GM21619 (cell line): ENCODE results near the gene ATG14.
"Not testable (repeated sequence)": the region's sequence is repeated elsewhere in the genome, so short reads cannot be mapped to it uniquely, and the experiment has no call there.

Experiments
- ATAC-seq: cut with Tn5 transposase; IDR thresholded peaks from one replicate; pipeline ENCODE4 v1.9.1; 2021; ENCODE audit not compliant: unreplicated experiment

Gene ATG14

DNA sequence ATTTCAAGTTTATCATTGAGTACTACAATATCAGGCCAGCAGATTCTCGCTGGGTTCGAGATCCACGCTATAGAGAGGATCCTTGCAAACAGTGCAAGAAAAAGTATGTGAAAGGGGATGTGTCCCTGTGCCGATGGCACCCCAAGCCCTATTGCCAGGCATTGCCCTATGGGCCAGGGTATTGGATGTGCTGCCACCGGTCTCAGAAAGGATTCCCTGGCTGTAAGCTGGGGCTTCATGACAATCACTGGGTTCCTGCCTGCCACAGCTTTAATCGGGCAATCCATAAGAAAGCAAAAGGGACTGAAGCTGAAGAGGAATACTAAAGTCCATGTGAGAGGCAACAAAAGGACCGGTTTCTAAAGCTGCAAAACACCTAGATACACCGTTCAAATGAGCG, 59.4 kb downstream of the ATG14 start:
- no peak for ATAC-seq

DNA sequence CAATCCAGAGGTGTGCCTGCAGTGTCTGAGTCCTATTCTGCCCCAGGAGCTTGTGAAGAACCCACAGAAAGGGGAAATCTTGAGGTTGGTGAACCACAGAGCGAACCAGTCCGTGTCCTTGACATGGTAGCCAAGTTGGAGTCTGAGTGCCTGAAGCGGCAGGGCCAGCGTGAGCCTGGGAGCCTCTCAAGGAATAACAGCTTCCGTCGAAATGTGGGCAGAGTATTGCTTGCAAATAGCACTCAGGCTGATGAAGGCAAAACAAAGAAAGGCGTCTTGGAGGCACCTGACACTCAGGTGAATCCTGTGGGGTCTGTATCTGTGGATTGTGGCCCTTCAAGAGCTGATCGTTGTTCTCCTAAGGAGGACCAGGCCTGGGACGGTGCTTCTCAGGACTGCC, 60.5 kb downstream of the ATG14 start:
- no peak for ATAC-seq

DNA sequence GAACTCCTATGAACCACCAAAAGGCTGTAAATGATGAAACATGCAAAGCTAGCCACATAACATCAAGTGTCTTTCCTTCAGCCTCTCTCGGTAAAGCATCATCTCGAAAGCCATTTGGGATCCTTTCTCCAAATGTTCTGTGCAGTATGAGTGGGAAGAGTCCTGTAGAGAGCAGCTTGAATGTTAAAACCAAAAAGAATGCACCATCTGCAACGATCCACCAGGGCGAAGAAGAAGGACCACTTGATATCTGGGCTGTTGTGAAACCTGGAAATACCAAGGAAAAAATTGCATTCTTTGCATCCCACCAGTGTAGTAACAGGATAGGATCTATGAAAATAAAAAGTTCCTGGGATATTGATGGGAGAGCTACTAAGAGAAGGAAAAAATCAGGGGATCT, 61.2 kb downstream of the ATG14 start:
- no peak for ATAC-seq

DNA sequence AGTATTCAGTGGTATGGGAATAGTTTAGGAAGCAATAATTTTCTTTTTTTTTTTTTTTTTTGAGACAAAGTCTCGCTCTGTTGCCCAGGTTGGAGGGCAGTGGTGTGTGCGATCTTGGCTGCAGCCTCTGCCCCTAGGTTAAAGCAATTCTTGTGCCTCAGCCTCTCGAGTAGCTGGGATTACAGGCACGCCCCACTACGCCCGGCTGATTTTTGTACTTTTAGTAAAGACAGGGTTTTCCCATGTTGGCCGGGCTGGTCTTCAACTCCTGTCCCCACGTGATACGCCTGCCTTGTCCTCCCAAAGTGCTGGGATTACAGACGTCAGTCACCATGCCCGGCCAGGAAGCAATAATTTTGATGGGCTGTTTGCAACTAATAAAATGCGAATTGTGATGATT, 62.1 kb downstream of the ATG14 start:
- no peak for ATAC-seq

DNA sequence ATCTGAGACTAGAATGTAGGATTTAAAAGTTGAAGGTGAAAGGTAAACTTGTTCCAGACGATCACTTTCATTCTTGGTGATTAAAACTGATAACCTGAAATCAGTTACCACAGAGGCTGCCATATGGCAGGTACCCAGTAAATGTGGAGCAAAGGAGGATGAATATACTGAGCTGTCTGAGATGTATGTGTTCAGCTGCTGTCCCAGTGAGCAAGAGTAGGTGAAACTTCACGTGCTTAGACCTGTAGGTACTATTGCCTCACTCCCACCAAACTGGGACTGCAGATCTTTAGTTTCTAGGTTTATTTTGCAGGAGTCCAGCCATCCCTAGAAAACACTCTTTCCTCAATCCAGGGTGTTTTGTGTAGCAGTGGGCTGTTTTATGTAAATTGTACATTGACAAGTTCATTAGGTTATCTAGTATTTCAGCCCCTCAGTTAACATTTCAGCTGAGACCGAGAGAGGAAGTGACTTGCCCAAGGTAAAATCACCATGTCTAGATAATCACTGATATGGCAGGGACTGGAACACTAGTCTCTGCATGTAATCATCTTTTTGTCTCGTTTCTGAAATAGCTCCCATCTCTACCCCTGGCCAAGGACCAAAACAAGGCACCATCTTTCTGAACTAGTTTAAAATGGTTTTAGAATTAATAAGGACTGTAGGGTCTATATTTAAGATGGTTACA, 62.7 kb downstream of the ATG14 start:
- ATAC-seq: peak; percentile 73

DNA sequence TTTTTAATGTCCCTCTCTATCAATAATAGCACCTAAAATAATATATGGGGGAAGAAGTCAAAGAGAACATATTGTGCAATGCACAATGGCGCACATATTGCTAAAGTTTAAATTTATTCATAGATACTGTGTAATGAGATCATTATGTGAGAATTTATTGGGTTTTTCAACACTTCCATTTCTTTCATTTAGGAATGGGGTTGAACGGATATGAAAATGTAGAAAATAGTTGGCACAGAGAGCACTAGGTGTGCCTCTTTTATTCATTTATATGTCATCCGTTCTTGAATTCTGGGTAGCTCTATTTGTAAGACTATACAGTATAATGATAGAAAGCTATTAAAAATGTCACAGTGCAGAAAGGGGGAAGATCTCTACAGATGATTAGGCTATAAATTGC, 63.9 kb downstream of the ATG14 start:
- ATAC-seq: no peak

DNA sequence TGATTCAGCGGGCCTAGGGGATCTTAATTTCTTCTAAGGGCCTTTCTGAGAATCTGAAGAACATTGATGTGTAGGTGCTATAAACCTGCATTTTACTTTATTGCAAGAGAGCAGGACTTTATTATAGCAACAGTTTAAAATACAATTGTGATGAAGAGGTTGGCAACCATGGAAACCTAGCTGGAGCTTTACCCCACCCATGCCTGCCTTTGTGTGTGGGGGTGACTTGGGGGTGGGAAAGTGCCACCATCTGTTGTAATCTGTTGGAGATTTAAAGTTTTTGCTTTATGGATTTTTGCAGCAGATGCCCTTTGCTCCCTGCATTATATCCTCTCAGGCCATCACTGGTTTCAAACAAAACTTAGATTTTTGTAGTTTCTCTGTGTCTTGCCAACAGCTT, 64.6 kb downstream of the ATG14 start:
- no peak for ATAC-seq

DNA sequence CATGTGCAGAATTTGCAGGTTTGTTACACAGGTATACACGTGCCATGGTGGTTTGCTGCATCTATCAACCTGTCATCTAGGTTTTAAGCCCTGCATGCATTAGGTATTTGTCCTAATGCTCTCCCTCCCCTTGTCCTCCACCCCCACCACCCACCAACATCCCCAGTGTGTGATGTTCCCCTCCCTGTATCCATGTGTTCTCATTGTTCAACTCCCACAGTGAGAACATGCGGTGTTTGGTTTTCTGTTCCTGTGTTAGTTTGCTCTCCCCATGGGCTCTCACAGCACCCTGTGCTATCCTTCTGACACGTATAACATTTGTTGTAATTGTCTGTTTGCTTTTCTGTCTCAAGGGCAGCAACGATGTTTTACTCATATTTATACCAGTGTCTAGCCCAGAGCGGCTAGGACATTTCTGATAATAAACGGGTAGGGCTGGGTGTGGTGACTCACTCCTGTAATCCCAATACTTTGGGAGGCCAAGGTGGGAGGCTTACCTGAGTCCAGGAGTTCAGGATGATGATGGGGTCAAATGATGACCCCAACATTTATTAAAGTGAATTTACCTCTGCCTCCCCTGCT, 67.0 kb downstream of the ATG14 start:
- not testable (repeated sequence) for ATAC-seq

DNA sequence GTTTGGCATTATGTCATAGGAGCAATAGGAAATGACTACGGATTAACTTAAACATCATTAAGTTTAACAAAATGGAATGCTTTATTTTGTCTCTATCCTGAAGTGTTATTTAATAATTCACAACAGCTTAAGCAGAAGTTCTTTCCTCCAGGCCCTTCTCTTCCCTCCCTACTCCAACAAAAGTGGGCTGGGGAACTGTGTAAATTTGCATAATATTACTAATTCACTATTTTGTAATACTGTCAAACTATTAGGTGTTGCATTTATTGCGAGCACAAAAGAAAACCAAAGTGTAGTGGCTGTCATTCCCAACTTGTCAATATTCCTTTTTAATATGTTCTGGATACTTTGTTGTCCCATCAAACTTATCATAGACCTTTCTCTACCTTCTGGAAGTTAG, 69.8 kb downstream of the ATG14 start:
- ATAC-seq: no peak

DNA sequence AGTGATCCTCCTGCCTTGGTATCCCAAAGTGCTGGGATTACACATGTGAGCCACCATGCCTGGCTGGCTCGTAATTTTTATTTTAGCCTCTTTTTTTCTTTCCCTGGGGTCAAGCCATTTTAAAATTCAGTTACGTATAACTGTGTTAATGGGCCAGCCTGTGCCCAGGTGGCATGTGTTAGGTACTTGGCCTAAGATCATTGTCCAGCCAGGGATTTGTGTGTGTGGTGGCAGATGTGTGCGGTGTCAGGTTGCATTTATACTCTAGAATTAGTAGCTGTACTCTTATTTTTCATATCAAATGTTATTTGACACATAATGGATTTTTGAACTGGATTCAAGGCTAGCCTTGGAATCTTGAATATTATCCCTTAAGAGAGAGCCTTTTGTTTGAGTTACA, 71.1 kb downstream of the ATG14 start:
- ATAC-seq: no peak

DNA sequence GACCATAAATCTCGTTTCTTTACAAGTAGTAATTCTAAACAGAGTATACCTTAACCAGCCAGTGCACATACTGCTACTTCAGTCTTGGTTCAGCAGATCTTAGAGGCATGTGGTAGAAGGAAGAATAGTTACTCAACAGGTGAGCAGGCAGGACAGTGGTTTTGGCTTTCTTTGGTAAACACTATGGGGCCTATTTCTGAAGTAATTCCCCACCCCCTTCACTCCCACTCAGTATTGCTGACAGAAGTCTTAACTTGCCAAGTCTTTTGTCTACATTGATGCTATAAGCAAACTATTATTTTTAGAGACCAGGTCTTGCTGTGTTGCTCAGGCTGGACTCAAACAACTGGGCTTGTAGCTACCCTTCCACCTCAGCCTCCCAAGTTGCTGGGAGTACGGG, 71.9 kb downstream of the ATG14 start:
- ATAC-seq: peak; percentile 62

DNA sequence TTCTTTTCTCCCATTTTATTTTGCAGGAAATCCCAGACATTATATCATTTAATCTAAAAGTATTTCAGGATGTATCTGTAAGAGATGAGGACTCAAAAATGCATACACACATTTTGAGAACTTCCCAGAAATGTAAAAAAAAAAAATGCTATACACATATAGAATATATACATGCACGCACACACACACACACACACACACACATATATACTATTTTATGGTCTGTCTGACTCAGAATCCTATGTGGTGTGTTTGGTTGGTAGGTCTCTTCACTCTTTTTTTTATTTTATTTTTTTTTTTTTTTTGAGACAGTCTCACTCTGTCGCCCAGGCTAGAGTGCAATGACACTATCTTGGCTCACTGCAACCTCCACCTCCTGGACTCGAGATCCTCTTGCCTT, 74.9 kb downstream of the ATG14 start:
- ATAC-seq: no peak

DNA sequence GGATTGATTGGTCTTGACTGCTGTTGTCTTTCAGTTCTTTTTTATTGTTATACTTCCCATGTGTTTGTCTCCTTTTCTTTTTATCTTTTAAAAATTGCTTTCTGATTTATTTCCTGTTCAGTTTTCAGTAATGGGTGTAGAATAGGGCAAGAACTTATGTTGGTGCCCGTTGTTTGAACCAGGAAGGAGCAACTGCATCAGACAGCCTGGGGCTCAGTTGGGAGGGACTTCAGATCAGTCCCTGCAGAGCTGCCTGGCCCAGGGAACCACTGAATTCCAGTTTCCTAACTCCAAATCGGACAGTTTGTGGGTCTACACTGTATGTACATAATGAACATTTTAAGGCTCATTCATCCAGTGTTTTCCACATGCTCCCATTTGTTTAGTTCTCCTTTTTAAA, 75.5 kb downstream of the ATG14 start:
- no peak for ATAC-seq

DNA sequence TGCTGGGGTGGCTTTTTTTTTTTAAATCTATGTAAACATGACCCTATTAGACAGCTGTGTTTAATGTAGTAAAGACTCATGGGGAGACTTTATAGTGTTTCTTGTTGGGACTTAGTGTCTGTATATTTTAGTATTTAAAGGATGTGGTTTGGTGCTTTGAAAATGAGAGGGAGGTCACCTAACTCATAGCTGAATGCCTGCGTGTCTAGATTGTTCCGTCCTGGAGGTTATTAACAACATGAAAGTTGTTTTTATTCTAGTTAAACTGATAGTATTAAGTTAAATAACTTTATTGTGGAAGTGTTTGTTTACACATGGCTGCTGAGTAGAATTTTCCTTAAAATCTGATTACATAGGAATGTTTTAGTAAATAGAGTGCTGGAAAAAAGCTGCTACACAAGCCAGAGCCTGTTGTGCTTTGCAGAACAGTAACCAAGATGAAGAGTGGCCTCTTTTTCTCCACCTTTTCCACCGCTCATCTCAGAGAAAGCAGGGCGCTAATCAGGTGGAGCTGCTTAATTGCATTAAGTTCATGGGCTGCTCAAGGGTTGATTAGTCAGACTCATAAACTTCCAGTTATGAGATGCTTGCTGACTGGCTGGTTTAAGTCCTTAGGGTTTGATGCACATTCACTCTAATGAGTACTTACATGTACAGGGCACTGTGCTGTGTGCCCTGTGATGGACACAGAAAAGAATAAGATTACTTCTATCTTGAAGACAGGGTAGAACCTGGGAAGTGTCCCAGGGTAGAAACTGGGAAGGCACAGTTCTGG, 77.7 kb downstream of the ATG14 start:
- ATAC-seq: peak; percentile 52

DNA sequence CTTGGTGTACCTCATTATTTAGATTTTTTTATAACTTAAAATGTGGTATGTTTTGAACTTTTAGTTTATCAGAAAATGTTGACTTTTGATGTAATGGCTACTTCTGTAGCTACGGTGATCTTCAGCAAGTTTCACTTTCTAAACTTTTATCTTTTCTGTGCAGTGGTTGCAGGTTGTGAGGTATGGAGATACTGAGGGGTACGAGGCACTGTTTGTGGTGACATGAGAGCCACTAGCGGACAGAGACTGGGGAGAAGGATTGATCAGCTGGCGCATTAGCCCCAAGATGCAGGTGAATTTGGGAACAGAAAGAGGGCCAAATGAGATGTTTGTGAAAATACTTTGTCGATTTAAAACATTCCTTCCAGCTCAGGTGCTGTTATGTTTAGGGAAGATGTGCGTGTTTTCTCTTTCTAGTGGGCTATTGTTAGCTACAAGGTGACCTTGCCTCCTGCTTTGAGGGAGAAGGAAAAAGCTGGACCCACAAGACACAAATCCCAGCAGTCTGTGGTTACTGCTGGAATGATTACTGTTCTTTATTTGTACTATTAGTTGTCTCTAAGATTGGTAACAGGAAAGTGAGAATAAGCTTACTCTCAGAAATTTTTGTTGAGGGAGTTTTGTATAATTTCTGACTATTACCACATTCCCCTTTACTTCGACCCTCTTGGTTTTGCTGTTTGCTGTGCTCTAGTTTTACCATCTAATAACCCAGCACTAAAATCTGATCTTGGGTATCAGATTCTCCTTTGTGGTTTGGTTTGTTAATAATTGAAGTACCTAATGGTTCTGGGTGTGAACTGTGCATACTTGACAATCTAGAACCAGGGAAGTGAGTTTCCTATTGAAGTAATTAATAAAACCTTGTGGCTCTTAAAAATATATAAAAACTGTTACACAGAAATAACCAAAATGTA, 78.7 kb downstream of the ATG14 start:
- ATAC-seq: peak; percentile 58

DNA sequence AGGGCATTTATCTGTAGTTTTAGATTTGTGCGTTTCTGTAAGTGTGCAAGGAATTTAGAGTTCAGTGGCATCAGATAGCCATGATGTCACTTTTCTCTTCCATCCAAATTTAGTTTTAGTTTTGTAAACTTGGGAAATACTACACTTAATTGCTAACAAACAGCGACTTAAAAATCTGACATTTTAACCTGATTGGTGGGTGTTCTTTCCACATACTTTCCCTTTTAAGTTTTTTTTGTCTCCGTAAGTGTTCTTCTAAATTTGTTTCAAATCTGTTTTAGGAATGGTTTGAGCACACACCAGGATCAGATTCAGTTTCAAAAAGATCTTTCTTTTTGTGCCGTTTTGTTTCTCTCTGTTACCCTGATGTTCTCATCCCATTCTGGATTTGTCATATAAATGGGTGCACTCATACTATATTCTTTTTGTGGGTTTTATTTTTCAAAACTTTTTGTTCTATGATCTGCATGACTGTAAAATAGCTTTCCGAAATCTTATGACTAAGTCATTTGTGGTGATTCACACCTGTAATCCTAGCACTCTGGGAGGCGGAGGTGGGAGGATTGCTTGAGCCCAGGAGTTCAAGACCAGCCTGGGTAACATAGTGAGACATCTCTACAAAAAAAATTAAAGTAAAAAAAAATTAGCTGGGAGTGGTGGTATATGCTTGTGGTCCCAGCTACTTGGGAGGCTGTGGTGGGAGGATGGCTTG, 81.5 kb downstream of the ATG14 start:
- ATAC-seq: no peak

DNA sequence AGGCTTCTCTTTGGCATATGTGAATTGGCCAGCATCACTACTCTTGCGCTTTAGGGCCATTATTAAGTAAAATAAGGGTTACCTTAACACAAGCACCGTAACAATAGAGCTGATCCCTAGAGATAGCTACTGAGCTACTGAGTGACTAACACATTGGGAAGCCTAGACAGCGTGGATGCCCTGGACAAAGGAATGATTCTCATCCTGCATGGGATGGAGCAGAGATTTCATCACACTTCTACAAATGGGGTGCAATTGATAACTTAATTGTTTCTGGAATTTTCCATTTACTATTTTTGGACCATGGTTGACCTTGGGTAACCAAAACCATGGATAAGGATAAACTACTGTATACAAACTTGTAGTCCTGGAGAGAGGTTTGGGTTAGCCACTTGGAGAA, 83.3 kb downstream of the ATG14 start:
- ATAC-seq: no peak

DNA sequence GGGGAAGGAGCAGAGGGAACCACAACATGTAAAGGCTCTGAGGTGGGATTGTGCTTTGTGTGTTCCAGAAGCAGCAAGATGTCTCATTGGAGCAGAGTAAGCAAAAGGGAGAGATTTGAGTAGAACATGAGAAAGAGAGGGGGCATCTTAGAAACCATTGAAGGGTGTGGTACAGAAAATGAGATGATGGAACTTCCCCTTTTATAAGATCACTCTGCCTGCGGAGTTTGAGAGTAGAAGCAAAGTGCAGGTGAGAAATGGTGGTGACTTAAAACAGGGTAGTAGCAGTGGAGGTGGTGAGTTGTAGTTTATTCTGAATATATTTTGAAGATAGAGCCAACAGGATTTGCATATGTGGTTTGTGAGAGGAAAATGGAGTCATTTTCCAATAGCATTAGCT, 84.5 kb downstream of the ATG14 start:
- ATAC-seq: peak; percentile 57

DNA sequence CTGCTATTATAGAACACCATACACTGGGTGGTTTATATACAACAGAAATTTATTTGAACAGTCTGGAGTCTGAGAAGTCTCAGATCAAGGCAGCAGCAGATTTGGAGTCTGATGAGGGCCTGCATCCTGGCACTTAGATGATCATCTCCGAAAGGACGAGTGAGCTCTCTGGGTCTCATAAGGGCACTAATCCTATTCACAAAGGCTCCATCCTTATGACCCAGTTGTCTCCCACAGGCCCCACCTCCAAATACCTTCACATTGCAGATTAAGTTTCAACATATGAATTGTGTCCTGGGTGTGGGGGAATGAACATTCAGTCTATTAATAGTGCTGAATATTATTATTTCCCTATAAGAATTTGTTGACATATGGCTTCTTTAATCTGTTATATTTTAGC, 86.8 kb downstream of the ATG14 start:
- no peak for ATAC-seq

DNA sequence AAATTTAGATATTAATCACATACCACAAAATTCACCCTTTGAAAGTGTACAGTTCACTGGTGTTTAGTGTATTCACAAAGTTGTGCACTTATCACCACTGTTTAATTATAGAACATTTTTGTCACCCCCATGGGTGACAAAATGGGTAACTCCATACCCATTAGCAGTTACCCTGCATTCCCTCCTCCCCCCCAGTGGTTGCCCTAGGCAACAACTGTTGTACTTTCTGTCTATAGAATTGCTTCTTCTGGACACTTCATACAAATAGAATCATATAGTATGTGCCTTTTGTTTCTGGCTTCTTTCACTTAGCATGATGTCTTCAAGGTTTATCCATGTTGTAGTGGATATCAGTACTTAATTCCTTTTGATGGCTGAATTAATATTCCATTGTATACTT, 87.7 kb downstream of the ATG14 start:
- no peak for ATAC-seq

DNA sequence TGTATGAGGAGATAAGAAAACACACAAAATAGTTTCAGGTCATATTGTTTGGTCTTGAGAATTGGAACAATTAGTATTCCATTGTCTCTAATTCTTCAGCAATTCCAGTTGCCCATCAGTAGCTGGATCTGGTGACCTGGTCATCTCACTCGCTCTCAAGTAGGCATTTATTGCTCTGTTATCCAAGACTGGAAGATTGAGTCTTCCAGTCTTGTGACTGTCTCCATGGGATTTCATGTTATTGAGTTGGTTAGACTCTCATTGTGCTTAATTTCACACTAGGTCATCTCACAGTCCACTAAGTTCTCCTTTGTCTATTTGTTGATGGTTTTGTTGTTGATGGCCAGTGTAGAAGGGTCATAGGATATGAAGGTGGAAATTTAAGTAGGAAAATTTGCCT, 92.9 kb downstream of the ATG14 start:
- ATAC-seq: no peak
